ENCODE data around the gene ELOVL6. TPM values are rescaled to one million over a fixed set of nuclear protein-coding genes. Genes with fewer than 3 reads are reported as not detected.
A peak's percentile ranks its signal among the peaks of the same experiment; 100 is the strongest.
"Not testable (repeated sequence)": the region's sequence is repeated elsewhere in the genome, so short reads cannot be mapped to it uniquely, and the experiment has no call there.

Gene ELOVL6
- total RNA-seq, 1 experiment from 2014 or later = 8.8 TPM

DNA sequence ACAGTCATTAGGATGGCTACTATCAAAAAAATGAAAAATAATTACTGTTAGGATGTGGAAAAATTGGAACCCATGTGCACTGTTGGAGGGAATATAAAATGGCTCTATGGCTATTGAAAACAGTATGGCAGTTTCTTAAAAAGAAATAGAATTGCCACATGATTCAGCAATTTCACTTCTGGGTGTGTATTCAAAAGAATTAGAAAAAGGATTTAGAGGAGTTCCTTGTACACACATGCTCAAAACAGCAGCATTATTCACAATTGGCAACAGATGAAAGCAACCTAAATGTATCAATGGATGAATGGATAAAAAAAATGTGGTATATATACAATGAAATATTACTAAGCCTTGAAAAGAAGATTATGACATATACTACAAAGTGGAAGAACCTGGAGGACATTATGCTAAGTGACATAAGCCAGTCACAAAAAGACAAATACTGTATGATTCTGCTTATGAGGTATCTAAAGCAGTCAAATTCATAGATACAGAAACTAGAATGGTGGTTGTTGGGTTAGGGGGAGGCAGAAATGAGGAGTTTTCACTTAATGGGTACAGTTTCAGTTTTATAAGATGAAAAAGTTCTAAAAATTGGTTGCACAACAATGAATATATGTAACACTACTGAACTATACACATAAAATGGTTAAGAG, 123.2 kb downstream of the ELOVL6 start:
- no peak for DNase-seq (ENCODE audit: low spot score)

DNA sequence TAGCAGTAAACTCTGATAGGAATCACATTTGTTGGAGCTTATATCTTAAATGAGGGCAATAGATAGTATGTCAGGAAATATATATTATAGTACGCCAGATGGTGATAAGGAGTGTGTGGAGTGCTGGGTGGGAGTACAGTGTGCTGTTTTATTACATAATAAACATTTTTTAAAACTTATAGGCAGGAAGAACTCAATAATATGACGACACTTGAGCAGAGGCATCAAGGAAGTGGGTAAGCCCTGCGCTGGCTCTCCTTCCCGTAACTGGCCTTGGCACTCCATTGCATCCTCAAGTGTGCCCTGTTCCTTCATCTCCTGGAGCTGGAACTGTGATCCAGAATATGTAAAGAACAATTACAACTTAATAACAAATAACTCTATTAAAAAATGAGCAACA, 123.8 kb downstream of the ELOVL6 start:
- no peak for DNase-seq (ENCODE audit: low spot score)

DNA sequence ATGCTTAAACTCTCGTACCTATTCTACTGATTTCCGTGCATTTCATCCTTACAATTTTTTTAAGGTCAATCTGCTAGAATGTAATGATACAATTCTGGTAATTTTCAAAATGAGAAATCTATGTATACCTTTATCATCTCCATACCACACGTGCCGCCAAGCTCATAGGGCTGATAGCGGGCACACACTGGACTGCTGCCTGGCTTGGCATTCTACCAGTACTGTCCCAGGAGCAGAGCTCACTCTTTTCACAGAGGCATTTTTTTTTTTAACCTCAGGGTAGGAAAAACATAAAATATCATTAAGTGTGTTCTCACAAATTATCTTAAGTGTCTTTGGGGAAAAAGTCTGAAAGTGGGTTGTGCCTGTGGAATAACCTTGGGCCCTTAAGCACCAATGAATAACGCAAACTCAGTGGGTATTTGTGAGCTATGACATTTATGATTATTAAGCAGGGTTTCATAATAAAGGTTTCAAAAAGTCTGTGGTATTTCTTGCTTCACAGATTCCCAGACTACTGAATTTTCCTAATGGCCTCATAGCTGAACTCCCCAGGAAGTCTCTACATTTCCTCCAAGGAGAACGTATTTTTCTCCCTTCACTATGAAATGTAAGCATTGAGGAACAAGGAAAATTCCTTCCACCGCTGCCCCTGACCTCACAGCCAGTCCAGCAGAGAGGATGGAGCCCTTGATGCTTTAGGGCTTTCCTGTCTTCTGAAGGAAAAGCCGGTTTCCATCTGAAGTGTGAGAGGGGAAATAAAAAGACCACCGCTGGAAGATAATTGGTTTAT, 125.2 kb downstream of the ELOVL6 start:
- DNase-seq (ENCODE audit: low spot score) = no peak

DNA sequence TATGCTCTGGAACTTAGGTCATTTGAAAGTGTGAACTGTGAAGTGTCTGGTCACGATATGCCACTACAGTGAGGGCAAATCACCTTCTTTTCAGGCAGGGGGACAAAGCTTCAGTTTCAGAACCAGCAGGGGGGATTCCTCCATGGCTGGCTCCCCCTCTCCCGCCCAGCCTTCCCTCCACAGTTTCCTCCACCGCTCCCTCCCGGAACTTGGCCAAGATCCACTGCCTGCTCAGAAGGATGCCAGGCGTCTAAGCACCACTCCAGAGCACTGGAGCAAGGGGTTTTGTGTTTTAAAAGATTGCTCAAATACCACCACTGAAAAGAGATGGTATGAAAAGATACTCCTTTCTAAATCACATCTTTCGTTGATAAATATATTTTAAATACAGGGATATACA, 126.9 kb downstream of the ELOVL6 start:
- DNase-seq (ENCODE audit: low spot score) = no peak

DNA sequence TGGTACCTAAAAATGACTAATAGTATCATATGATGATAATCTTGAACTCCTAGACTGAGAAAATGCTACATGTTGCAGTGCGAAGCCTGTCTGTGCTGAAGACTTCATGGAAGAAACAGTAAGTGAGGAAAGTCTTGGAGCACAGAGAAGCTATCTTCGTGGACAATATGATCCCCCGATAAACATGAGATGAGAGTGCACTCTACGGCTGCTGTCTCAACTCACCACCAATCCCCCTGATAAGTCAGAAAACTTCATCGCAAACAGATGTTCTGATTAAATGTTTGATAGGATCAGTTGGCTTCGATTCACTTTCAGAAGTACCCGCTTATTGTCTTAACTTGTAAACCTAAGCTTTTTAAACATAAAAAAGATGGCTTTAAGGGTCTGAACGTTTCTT, 130.2 kb downstream of the ELOVL6 start:
- no peak for DNase-seq (ENCODE audit: low spot score)

DNA sequence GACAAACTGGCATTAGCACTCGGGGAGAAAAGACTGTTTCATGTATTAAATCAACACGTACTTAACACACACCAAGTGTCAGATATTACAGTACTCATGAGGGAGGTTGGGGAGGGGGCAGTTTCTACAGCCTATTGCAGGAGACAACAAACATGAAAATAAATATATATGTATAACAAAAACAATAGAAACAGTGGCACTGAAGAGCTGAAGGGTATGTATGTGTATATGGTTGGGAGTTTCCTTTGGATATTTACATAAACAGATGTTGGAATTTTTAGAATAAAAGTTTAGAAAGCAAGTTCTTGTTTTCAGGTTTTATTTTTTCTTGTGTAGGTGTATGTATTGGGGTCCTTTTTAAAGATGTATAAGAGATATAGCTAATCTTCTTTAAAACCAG, 133.5 kb downstream of the ELOVL6 start:
- DNase-seq (ENCODE audit: low spot score) = no peak

DNA sequence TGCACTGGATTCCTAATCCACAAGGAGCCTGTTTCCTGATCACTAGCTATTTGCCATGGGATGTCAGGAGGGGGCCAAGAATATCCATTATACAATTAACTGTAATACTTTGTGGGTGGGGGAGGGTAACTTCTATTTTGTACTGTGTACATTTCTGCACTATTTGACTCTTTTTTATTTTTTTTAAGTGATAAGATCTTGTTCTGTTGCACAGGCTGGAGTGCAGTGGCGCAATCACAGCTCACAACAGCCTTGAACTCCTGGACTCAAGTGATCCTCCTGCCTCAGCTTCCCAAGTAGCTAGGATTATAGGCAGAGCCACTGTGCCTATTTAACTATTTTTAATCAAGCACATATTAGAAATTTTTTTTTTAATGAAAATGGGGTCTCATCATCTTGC, 134.1 kb downstream of the ELOVL6 start:
- DNase-seq (ENCODE audit: low spot score) = no peak

DNA sequence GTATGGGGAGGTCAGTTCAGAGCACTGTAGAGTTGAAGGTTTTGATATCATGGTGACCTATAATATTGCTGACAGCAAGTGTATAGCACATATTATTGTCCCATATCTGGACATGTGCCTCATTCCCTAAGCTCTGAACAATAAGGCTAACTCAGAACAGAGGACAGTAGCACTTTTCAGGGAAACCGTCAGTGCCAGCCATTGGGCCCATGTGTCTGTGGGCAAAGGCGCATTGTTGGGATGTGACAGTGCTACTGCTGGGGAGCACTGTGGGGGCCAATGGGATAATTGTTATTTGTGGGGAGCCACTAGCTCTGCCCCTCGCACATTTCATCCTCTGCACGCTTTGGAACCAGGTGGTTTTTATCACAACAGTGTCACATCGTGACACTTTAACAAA, 136.2 kb downstream of the ELOVL6 start:
- no peak for DNase-seq (ENCODE audit: low spot score)

DNA sequence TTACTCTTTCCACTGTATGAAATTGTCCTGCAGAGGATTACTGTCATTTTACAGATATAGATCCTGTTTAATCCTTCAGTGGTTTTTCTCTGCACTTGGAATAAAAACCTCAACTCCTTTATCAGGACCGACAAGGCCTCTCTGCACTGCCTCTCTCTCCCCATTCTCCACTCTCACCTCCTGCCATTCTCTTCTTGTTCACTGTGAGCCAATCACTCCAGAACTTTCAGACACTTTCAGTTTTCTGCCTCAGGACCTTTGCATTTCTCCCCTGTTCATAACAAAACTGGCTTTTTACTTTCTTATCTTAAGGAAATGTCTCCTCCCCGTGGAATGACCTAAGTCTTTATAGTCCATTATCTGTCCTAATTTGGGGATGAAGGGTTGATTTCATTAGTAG, 137.3 kb downstream of the ELOVL6 start:
- no peak for DNase-seq (ENCODE audit: low spot score)

DNA sequence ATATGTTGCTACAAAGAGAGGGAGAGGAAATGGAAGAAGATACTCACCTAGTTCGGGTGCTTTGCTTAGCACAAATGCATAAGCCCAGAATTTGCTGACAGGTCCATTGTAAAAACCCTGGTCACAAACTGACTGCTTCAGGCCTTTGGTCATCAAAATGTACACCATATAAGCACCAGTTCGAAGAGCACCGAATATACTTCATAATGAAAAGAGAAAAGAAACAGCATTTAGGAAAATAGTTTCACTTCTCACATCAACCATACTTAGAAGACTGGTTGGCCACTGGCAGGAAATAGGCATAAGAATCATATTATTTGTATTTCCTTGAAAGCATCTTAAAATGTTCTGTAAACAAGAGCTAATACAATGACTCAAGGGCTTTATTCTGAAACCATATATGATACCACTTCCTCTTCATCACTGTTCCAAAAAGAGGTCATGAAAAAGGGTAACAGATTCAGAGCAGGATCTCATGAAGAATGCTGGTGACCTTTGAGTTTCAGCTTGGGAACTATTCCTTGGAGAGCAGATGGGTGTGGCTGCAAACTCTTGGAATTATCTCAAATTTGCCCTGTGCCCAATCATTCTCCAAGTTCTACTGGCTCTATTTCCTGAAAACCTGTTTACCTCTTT, 138.7 kb downstream of the ELOVL6 start:
- DNase-seq (ENCODE audit: low spot score) = peak; percentile 9

DNA sequence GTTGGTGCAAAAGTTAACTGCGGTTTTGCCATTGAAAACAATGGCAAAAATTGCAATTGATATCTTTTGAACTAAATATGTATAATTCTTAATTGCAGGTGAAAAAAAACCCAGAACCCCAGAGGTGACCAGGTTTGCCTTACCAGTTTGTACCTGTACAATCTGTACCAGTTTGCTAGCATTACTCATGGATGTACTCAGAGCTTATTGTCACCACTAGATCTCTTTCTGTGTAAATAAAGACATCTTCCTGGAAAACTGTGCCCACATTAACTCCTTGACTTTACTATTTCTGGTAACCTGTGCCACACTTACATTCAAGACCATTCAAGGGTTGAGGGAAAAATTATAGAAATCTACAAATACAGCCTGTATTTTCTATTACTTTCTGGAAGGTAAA, 139.7 kb downstream of the ELOVL6 start:
- no peak for DNase-seq (ENCODE audit: low spot score)

DNA sequence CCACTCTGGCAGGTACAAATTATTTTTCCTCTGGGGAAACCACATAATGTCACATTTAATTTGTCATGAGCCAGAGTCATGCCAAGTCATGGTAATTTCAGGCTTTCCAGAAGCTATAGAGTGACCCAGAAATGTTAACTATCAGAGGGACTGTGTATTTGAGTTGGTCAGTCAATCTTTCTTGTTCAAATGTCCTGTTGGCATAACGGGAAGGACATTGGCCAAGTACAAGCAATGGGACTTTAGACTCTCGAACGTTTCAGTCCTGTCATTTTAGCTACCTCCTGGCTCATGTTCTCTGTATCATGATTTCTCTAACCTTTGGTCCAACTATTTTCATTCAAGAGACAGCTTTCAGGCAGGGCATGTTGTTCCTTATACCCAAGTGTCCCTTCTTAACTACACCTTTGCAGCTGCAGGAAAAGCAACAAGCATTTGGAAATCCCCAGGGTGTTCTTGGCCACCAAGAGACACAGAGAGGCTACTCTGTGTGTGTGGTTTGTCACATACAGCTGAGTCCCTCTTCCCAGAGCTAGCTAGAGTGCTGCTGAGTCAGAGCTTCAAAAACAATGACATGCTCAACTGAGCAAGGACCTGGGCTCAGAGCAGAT, 143.2 kb downstream of the ELOVL6 start:
- DNase-seq (ENCODE audit: low spot score) = no peak

DNA sequence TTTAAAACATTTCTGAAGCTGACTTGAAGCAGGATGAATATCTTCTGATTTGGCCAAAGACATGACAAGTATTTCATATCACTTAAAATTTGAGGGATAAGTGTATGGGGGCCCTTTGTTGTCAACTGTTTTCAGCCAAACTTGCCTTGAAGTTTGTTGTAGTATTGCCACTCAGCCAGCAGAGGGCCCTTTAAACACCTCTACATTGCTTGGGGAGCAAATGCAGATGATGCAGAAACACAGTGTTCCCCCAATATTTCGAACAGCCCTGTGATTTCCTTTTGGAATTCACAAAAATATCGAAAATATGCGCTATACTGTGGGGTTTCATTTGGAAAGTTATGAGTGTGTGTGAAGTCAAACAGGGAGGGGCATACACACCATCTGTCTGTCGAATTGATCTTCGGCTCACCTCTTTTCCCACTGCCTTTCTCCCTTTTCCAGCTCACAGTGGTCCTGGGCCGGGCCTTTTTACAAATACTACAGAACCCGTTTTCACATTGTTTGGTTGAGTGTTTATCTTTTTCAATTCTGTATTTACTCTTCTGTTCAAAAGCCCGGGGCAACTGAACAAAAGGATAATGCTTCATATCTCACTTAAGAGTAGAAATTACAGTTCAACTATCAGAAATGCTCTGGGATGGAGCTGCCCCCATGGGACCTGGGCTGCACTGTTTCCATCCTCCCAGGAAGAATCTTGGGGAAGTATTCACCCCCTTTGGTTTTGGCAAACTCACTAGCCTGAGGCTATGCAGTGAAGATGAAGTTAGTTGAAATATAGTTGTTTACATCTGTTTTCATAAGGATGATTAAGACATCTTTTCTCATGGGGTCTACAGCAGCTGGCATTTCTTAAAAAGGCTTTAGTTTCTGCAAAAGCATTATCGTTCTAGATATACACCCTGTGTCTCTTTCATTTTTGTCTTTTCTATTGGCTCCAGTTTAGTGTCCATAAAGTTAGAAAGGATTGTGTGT, 148.2 kb downstream of the ELOVL6 start:
- DNase-seq (ENCODE audit: low spot score) = peak; percentile 62

DNA sequence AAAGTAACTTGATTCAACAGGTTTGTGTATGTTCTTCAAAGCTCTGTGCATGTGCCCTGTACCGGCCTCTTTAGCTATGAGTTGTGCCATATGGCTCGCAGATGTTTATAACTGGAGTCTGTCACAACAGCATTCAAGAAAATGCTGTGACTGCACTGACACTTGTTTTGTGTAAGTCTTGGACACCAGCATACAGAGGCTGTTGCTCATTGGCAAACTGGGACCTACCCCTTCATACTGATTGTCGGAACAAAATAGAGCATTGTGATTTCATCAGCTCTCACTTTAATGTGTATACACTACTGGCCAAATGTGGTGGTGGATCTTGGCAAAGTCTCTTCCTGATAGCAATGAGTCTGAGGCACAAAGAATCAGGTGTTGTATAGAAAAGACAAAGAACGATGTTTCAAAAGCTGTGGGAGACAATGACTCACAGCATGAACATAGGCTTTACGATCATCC, 151.8 kb downstream of the ELOVL6 start:
- DNase-seq (ENCODE audit: low spot score) = no peak

DNA sequence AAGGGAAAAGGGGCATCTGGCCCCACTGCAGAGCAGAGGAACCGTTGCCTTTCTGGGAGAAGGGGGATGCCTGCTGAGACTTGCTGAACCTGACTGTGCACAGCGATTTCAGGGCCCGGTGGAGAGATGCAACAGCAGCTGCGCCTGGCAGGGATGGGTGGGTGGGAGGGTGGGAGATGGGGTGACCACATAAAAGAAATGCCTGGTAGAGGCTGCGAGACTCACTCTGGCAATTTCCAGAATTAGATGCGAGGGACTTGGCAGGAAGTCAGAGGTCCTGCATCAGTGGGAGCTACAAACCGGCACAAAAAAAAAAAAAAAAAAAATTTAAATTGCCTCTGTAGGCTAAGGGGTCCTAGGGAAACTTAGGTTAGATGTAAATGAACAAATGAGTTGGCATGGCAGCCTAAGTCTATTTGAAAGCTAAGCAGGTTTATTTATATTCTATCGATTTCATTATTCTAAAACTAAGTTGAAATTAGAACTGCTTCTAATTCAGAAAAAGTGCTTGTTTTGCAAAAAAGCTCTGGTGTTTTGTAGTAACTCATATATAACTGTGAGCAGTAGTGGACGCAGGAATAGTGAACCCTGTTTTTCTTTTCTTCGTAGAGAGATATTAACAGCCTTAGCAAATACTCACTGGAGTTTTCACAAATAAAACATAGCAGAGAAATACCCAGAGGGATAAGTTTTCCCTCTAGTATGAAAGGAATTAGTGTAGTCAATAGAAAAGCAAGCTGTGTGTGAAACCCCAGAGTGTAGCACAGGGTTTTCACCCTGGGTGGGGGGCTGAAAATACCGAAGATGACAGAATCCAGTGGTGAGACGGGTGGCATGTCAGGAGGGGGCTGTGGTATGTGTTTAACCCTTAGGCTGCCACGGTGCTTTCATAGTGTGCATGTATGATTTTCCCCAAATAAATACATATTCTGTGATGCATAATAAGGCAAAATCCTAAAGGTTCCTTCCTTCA, 155.6 kb downstream of the ELOVL6 start:
- no peak for DNase-seq (ENCODE audit: low spot score)

DNA sequence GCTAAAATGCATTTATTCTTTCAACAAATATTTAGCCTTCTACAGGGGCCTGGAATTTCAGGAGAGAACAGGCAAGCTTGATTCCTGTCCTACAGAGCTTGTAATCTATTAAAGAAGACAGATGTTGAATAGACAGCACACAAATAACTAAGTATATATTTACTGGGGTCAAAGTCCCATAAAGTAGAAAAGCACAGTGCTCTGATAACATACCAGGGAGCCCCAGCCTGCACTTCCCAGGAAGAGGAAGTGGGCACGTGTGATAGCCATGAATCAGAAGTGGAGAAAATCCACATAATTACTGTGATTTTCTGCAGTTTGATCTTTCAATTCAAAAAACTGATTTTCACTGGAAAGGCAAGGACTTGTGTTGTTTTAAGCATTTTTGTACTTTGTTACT, 156.7 kb downstream of the ELOVL6 start:
- peak; percentile 25 for DNase-seq (ENCODE audit: low spot score)

DNA sequence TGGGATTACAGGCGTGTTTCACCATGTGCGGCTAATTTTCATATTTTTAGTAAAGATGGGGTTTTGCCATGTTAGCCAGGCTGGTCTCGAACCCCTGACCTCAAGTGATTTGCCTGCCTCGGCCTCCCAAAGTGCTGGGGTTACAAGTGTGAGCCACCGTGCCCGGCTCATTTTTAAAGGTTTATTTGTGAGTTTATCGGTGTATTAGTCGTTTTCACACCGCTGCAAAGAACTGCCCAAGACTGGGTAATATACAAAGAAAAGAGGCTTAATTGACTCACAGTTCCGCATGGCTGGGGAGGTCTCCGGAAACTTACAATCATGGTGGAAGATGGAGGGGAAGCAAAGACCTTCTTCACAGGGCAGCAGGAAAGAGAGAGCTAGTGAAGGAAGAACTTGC, 159.3 kb downstream of the ELOVL6 start:
- not testable (repeated sequence) for DNase-seq (ENCODE audit: low spot score)

DNA sequence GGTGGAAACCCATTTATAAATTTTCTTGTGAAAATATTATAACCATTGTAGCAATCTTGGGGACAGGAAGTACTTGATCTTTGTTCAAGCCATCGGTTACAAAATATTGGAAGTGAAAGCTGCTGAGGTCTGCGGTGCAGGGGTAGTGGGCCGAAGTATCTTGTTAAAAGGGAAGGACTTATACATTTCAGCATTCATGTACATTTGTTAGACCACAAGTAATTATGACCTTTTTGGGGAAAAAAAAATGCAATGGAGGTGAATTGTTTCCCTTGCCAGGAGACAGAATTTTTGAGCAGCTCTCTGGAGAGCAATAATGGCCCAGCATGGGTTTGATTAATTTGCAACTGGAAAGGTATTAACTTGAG, 164.4 kb downstream of the ELOVL6 start:
- no peak for DNase-seq (ENCODE audit: low spot score)

DNA sequence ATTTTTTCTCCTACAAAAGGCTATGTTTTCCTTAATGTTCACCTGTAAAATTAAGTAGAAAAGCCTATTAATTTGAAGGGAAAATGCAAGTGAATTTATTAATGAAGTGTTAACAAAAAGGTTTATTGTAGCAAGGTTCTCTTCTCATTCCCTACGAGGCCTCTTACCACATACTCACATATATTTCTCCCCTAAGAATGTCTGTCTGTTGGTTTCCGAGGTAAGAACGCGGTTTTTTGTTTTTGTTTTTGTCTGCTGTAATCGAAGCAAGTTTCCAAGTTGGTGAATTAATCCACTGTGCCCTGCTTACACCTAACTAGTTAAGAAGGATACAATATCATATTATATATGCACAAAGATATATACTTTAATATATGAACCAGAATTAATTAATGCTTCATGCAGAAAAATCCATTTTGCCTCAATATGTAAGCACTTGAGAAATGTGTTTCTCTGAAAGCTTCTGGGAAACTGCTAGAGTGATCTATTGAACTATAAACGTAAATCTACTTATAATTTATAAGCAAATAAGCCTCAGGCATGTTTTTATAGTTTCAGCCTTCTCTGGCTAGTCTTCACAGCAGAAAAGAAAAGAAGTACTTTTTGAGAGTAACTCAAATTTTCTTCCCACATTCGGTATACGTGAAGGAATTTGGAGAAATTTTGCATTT, 164.9 kb downstream of the ELOVL6 start:
- no peak for DNase-seq (ENCODE audit: low spot score)

All from HT-29 (cell line).